ENCODE data around the gene PHOSPHO2. TPM values are rescaled to one million over a fixed set of nuclear protein-coding genes. Genes with fewer than 3 reads are reported as not detected.

The PHOSPHO2 gene, protein sequence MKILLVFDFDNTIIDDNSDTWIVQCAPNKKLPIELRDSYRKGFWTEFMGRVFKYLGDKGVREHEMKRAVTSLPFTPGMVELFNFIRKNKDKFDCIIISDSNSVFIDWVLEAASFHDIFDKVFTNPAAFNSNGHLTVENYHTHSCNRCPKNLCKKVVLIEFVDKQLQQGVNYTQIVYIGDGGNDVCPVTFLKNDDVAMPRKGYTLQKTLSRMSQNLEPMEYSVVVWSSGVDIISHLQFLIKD
- total RNA-seq (10 to 100 TPM in 1 of 2 donors, 1 to 10 TPM in 1; 9.7 to 24.4 TPM), polyA plus RNA-seq (ENCODE audit: insufficient read depth, low read depth, low replicate concordance) (36.5 TPM)
- long read RNA-seq, donor 1, transcript PHOSPHO2-201 (4 exons, 1,125 nt) = major isoform, 5 of 5 reads
- long read RNA-seq, donor 1, partial matches to known transcripts = 0 of 5 reads
- long read RNA-seq, donor 1, other reads (novel, unspliced or antisense) = 0 of 5 reads
- long read RNA-seq, donor 2, partial matches to known transcripts = 0 of 1 reads
- long read RNA-seq, donor 2, other reads (novel, unspliced or antisense) = 0 of 1 reads

DNA sequence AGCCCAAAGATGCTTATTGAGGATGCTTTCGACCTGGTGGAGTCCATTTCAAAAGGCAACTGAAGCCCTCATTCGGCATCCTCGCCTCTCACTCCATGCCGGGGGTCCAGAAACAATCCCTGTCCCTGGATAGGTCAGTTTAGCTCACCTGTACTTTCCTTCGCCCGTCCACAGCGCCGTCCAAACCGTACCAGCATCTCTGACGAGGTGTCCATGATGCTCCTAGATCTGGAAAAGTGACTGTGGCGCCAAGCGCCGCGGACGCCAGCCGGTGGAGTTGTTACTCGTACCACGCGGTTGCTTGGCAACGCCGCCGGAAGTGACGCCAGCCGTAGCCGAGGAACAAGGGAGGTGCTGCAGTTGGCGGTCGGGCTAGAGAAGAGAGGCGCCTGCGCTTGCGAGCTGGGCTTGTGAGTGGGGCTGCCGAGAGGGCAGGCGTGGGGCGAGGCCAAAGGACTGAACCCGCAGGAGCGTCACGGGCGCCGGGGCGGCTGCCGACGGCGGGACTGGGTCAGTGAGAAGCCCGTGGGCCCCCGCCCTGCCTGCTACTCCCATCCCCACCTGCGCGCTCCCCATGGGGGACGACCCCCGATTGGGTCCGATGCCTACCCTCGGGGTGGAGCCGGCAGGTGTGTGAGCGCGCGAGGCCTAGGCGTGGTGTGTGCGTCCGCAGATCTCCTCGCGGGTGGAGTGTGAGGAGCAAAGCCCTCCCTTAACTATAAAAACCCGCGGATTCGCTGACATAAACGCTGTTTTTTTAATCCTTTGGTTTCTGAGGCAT, at the start of gene PHOSPHO2, which contains the start of gene CFAP210:
PHOSPHO2 (plus strand) TSS at position 357 of the 781 bp plus-strand sequence. CDS start 6,503 bp downstream, outside the sequence.
CFAP210 (minus strand) TSS at position 293 of the 781 bp plus-strand sequence; CDS start at position 215, 78 bp downstream.
- Histone ChIP-seq H3K36me3 (ENCODE audit: low read depth, missing control alignments) (no peaks in the 10 kb centered on the region), H3K27ac (peak within 1 kb of the TSS; percentile 75 to 83), H3K4me1 (no peaks in the 10 kb centered on the region), H3K9me3 (no peaks in the 10 kb centered on the region), H3K27me3 (no peaks in the 10 kb centered on the region), H3K4me3 (peak within 1 kb of the TSS; percentile 76 to 80)
- TF ChIP-seq POLR2A (IDR thresholded peaks at IDR 0.05) = no peak
- TF ChIP-seq, protein P1, sequence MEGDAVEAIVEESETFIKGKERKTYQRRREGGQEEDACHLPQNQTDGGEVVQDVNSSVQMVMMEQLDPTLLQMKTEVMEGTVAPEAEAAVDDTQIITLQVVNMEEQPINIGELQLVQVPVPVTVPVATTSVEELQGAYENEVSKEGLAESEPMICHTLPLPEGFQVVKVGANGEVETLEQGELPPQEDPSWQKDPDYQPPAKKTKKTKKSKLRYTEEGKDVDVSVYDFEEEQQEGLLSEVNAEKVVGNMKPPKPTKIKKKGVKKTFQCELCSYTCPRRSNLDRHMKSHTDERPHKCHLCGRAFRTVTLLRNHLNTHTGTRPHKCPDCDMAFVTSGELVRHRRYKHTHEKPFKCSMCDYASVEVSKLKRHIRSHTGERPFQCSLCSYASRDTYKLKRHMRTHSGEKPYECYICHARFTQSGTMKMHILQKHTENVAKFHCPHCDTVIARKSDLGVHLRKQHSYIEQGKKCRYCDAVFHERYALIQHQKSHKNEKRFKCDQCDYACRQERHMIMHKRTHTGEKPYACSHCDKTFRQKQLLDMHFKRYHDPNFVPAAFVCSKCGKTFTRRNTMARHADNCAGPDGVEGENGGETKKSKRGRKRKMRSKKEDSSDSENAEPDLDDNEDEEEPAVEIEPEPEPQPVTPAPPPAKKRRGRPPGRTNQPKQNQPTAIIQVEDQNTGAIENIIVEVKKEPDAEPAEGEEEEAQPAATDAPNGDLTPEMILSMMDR (IDR thresholded peaks at IDR 0.05) = no peak
- 0% methylated on average over 25 to 62 of the region's 63 CpGs for WGBS, 2 donors
- DNase-seq = peak; percentile 100
- intact Hi-C loops (cut with DNase I; ENCODE audit: low total_unique reads) = no loop called here

DNA sequence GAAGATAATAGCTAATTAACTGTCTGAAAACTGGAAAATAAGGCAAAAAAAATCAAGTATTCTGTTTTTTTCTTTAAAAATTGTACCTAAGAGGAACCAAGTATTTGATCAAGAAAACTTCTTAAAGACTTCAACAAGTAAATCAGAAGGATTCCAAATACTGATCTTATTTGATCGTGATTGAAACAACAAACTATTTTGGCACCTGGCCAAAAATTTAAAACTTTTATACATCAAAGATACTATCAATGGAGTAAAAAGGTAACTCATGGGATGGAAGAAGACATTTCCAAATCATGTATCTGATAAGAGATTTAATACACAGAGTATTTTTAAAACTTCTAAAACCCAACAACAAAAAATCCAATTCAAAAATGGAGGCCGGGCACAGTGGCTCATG, 46.8 kb upstream of the PHOSPHO2 start:
- intact Hi-C loops (cut with DNase I; ENCODE audit: low total_unique reads) = no loop called here
- no peak for TF ChIP-seq POLR2A (IDR thresholded peaks at IDR 0.05)
- TF ChIP-seq, protein P1 (IDR thresholded peaks at IDR 0.05) = no peak
- H3K9me3 ChIP-seq = no peaks in the 10 kb centered on the region
- no peaks in the 10 kb centered on the region for H3K27me3 ChIP-seq
- DNase-seq = no peak
- no peak overlapping the region for H3K27ac ChIP-seq
- H3K4me1 ChIP-seq = no peaks in the 10 kb centered on the region
- H3K4me3 ChIP-seq = no peak overlapping the region
- H3K36me3 ChIP-seq (ENCODE audit: low read depth, missing control alignments) = no peaks in the 10 kb centered on the region
- 74 to 76% methylated on average over 2 of the region's 2 CpGs for WGBS, 2 donors

DNA sequence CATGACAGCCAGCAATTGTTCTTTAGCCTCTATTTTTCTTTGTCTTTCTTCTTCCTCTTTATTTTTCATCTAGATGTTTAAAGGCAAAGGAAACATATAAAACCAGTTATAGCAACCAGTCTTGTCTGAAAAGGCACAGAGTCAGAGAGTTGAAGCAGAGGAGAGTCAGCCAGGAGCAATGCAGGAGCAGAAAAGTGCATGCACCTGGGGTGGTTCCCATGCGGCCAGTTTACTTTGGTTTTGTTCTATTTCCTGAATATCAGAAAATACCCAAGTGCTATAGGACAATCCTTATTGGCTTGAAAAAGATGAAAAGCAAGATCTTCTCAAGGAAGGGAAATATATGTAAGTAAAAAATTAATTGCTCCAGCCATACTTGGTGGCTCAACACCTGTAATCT, 45.0 kb upstream of the PHOSPHO2 start:
- Histone ChIP-seq H3K36me3 (ENCODE audit: low read depth, missing control alignments) (no peaks in the 10 kb centered on the region), H3K27ac (no peak overlapping the region), H3K4me3 (no peak overlapping the region), H3K27me3 (no peaks in the 10 kb centered on the region), H3K4me1 (no peaks in the 10 kb centered on the region), H3K9me3 (no peaks in the 10 kb centered on the region)
- 57 to 82% methylated on average over 1 of the region's 1 CpG for WGBS, 2 donors
- no peak for TF ChIP-seq POLR2A (IDR thresholded peaks at IDR 0.05)
- TF ChIP-seq, protein P1 (IDR thresholded peaks at IDR 0.05) = no peak
- intact Hi-C loops (cut with DNase I; ENCODE audit: low total_unique reads) = no loop called here
- DNase-seq = no peak

DNA sequence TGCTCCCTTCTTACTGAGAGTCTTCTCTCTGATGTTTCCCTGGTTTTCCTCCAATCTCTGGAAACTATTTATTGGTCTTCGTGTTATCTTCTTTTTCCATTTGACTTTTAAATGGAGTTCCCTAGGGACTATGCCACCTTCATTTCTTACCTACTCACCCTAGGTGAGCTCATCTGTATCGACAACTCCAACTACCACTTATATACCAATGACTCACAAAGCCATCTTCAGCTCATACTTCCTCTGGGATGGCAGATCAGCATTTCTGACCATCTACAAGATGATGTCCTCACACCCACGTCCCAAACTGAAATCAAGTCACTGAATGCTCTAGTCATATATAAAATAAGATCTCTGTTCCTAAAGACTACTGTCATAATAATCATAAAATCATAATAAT, 40.6 kb upstream of the PHOSPHO2 start:
- Histone ChIP-seq H3K4me1 (no peaks in the 10 kb centered on the region), H3K9me3 (no peaks in the 10 kb centered on the region), H3K36me3 (ENCODE audit: low read depth, missing control alignments) (no peaks in the 10 kb centered on the region), H3K27ac (no peak overlapping the region), H3K4me3 (no peak overlapping the region), H3K27me3 (no peaks in the 10 kb centered on the region)
- no peak for TF ChIP-seq POLR2A (IDR thresholded peaks at IDR 0.05)
- TF ChIP-seq, protein P1 (IDR thresholded peaks at IDR 0.05) = no peak
- 81 to 88% methylated on average over 3 of the region's 3 CpGs for WGBS, 2 donors
- intact Hi-C loops (cut with DNase I; ENCODE audit: low total_unique reads) = no loop called here
- no peak for DNase-seq

Measured in testis (tissue), 5 donors.